HL-60/S4 (cell line): ENCODE measurements around the gene HCN4.
"Not testable (repeated sequence)": the region's sequence is repeated elsewhere in the genome, so short reads cannot be mapped to it uniquely, and the experiment has no call there.

Experiments
- in situ Hi-C: fragments of 300-500 bp; cut with MboI; formaldehyde crosslinking; loops from 2 replicates; pipeline ENCODE4 v1.14.3; 2022; ENCODE audit warnings: low sequenced_read_pairs

The HCN4 gene

DNA sequence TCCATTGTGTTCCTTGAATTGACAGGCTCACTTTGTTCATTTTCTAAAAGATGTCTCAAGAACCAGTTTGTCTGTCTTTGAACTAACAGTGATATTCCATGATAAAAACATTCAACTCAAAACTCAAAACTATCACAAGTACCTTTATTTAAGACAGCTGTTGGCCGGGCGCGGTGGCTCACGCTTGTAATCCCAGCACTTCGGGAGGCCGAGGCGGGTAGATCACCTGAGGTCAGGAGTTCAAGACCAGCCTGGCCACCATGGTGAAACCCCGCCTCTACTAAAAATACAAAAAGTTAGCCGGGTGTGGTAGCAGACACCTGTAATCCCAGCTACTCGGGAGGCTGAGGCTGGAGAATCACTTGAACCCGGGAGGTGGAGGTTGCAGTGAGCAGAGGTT, 68.5 kb downstream of the HCN4 start:
- in situ Hi-C loops, result not testable (repeated sequence)

DNA sequence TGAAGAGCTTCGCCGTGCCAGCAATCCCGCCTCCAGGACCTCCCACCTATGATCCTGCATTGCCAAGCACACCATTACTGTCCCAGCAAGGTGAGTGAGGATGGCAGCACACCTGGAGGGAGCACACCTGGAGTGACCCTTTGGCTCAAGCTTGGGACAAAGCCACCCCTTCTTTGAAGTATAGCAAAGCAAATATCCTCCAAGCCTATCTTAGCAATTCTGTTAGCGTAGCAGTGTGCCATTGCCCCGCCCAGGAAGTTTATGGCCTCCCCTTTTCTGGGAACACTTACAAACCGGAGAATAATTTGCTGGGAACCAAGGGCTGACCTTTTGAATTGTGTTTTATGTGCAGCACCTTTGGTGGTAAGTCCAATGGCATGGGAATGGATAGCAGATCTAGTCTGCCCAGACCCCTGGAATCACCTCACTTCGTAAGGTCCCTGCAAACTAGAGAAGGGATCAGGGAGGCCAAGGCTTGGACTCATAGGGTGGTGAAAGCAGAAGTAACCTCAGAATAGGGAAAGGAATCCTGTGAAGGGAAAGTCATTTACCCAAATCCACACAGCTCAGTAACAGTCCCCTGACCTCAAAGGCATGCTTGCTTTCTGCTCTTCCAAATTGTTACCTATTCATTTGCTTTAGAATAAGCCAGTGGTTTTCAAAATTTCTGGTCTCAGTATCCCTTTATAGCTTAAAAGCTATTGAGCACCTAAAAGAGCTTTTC, 70.1 kb downstream of the HCN4 start:
- in situ Hi-C loops, result loop anchor here (10.0 kb wide), 1 partner anchor 396 kb away; no protein-coding TSS in a partner anchor

DNA sequence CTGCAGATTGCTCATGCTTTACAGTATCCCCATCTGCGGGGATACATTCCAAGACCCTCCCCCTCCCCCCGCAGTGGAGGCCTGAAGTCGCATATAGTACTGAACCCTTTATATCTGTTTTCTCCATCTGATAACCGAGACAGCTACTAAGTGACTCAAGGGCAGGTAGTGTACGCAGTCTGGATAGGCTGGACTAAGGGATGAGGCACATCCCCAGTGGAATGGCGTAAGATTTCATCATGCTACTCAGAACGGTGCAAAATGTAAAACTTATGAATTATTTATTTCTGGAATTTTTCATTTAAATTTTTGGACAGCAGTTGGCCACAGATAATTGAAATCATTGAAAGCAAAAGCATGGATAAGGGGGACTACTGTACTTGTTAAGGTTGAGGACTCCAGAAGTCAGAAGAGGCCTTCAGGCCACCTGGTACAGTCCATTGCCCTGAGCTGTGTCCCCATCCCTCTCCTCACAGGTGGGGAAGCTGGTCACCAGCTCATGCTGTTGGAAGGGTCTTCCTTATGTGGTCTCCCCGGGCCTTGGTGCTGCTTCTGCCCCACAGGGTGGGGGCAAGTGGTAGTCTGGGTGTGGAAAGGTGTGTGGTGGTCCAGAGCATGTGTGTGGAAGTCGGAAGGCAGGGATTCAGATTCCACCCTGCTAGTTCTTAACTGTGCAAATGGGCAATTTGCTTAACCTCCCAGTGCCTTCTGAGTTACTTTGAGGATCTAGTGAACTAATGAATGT, 72.0 kb downstream of the HCN4 start:
- in situ Hi-C loops, result loop anchor here (10.0 kb wide), 1 partner anchor 398 kb away; no protein-coding TSS in a partner anchor

DNA sequence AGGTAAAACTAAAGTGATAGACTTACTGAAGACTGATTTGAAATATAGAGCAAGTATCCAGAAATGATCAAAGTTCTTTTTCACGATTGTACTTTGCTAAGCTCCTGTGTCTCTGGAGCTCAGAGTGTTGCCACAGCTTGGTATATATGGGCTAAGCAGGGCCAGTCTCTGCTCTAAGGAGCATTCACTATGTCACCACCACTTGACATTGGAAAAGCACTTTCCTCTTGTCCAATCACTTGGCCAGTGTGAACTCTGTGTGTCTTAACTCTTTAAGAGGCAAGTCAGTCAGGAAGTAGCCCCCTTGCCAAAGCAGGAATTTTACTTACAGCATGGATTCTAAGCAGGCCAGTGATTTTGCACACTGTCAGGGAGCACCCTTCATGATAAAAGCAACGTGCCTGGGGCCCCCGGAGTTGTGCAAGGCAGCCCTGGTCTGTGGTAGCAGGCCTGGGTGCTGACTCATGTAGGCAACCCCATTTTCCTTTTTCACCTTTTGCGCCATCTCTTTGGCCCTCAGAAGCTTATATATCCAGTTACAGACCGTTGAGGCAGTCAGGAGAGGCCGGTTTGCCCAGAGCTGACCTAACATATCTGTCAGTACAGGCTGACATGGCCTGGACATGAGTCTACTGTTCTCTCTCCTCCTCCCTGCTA, 73.0 kb downstream of the HCN4 start:
- in situ Hi-C loops, result loop anchor here (10.0 kb wide), 1 partner anchor 399 kb away; no protein-coding TSS in a partner anchor

DNA sequence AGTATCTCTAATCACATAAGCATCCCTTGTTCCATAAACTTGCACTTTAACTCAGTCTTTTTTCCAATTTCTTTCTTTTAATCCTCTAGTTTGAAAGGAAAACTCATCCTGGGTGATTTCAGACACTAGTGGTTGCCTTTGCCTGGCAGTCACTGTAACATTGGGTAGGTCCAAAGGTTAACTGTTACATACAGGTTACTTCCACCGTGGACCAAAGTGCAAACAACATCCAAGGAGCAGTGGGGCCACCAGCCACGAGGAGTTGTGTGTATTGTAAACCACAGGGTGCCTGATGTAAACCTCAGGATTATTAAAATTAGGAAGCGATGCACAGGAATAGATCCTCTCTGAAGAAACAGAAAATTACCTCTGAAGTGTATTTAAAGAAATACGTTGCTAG, 75.0 kb downstream of the HCN4 start:
- in situ Hi-C loops, result loop anchor here (10.0 kb wide), 1 partner anchor 401 kb away; no protein-coding TSS in a partner anchor

DNA sequence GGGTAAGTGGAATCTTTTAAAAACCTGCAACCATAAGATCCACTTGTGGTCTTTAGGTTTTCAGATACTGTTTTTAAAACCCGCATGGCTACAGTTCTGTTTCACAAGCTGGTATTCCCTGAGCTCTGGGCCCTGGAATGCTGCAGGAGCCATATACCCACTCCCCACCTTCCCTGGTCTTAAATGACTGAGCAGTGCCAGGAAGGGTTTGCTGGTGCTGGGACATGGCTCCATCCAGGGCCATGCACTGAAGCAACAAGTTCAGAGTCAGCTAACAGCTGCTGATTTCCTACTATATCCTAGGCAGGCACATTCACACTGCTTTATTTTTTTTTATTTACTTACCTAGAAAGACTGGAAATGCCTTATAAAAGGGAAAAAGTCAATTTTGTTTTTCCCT, 77.3 kb downstream of the HCN4 start:
- in situ Hi-C loops, result loop anchor here (10.0 kb wide), 1 partner anchor 403 kb away; no protein-coding TSS in a partner anchor

DNA sequence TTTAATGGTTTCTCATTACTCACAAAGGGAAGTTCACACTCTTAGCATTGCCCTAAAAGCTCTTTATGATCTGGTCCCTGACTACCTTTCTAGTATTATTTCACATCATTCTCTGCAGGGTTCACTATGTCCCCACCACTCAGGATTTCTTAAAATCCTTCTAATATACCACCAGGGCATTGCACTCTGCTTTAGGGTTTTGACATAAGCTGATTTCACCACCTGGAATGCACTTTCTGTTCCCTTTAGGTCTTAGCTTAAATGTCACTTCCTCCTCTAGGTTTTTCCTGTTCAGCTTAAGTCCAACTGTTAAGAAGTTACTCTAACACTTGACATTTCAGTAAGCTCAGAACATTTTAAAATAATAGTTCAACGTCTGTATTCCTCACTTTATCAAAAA, 81.7 kb downstream of the HCN4 start:
- in situ Hi-C loops, result no loop called here

DNA sequence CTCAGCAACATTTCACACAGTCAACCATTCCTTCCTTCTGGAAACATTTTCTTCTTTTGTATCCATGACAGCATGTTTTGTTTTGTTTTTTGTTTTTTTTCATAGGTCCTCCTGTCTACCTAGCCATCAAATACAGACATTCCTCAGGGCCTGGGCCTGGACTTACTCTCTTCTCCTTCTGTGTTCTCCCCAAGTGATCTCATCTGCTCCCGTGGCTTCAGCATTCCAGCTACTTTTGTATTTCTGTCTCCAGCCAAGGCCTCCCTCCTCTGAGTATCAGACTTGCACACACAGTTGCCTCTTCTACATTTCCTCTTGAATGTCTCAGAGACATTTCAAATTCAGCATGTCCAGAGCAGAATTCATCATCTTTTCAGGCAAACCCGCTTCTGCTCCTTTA, 82.4 kb downstream of the HCN4 start:
- in situ Hi-C loops, result no loop called here

DNA sequence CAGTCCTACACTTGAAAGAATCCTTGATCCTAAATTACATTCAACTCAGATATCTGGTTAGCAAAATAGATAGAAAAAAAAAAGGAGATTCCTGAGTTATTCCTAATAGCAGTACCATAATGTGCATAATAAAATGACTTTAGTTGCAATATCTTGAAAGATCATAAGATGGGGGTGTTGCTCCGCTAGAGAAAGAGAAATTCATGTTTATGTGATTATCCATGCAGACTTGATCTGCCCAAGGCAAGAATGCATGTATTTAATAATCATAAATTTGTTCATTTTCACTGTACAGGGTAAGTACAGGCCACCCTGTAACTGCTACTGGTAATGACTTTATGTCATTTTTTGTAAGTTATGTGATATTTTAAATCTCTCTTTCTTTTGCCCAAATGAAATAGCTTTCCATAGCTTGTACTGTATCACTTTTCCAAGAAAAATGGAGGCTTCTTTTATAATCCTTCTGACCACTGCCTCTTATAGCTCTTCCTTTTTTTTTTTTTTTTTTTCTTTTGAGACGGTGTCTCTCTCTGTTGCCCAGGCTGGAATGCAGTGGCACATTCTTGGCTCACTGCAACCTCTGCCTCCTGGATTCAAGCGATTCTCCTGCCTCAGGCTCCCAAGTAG, 84.6 kb downstream of the HCN4 start:
- in situ Hi-C loops, result no loop called here

DNA sequence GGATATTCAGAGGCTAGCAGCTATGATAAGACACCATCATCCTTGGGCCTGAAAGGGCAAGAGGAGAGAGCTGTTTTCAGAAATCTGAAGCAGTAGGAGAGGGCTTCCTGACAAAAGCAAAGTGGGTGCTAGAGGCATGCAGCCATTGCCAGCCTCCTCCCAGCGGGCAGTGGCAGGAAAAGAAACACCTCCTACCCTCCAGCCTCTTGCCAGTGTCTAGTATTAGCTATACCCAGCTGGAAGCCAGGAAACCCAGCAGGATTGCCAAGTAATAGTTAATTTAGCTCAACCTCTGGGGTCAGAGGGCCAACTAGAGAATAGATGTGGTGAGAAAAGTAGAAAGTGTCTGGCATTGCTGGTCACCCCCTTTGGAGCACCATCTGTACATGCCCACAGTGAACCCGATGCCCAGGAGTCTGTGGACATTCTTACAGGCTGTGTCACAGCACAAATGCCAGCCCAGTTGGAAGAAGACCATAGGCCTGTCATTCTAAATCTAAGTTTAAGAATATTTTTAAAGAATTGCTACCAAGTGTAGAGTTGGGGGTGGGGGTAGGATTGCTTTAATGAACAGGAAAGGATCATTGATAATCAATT, 85.3 kb downstream of the HCN4 start:
- in situ Hi-C loops, result no loop called here

DNA sequence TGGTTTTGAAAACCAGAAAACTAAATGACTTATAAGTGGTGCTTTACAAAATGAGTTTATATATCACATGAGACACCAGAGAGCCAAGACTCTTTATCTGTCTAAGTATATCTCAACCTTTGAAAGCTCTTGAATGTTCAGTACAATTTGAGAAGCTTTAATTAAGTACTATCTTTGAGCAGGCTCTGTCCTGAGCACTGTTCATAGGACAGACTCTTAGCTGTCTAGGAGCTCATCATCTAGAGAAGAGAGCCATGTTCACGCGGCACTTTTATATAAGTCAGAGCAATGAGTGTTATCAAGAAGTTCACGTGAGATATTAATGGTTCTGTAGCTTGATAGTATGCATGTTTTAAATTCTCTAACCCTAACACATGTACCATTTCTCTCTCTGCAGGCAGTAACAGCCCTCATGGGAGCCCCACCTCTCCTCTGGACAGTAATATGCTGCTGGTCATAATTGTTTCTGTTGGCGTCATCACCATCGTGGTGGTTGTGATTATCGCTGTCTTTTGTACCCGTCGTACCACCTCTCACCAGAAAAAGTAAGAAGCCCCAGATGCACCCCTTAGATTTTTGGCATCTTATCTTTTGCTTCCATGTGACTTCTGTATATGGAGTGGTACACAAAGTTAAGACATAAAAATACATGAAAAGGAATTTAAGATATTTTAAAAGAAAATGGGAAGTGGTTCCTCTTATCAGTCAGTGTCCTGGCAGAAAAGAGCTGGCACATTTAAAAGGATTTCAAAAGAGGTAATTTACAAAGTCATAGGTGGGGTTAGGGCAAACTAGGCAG, 86.0 kb downstream of the HCN4 start:
- in situ Hi-C loops, result no loop called here

DNA sequence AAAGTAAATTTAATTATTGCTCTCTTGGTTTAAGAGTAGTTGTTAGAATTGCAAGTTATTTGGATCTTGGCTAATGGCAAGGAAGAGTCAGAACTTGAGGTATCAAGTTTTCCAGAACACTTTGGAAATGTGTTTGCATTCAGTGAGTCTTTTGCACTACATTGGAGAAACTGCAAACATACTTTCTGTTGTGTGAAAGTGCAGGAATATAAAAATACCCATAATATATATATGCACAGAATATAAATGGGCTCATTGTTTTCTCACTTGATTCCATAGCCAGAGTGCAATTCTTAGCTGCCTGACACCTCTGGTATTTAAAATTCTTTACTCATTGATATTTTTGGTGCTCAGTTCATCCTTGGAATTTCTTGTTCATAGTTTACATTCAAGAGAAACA, 92.9 kb downstream of the HCN4 start:
- in situ Hi-C loops, result no loop called here

DNA sequence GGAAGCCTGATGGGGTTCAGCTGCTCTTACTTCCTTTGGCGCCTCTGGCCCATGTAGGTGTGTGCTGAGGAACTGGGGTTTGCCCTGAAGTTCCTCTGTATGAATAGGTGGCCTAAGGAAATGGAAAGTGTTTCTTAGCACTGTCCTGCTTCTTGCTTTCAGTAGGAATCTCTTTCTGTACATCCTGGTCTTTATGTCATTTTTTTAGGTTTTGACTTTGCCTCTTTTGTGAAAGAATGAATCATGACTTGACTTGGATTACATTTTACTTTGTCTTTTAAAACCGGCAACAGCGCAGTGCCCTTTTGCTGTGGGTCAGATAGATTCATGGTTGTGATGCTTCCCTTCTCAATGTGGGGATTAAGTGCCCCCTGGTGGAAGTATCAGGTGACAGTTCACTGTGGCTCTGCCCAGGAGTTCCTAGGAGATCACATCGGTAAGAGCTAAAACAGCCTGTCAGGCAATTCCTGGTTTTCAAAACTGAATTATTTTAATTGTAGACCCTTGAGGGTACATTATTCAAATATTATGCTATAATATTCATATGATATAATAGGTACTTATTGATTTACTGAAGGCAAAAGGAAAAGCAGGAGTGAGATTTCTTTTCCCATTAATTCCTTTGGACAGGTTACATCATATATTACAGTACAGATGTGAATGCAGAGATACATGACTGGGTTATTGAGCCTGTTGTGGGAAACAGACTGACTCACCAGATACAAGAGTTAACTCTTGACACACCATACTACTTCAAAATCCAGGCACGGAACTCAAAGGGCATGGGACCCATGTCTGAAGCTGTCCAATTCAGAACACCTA, 95.4 kb downstream of the HCN4 start:
- in situ Hi-C loops, result no loop called here

DNA sequence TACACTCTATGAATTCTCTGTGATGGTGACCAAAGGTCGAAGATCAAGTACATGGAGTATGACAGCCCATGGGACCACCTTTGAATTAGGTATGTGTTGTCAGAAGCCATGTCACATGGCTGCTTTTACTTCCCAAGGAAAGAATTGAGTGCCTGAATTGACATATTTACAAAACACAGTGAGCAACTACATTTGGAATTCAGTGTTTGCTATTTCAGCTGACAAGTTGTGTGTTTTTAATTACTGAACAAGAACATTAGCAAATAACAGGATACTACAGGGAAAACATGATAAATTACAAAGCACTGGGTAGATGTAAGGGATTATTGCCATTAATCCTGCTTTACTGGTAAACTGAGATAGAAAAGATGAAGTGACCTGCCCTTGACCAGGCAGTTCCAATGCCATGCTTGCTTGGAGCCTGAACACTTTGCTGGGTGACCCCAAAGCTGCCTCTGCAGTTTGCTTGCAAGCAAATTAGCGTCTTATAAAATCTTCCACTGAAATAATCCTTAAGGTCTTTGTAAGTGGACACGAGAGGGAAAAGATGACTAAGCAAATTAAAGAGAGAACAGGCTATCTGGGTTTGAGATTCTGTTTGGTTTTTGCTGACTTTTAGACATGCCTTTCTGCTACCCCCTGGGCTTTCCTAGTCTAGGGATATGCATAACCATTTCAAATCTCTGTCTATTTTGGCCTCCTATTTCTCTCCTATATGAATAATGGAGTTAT, 98.2 kb downstream of the HCN4 start:
- in situ Hi-C loops, result no loop called here
